RWPE2 (cell line): ENCODE data around the gene ZC3H12A.
A peak's percentile ranks its signal among the peaks of the same experiment; 100 is the strongest.

Experiments used
- ATAC-seq: fragments of 200-7000 bp; cut with Tn5 transposase; 3 replicates; pipeline ENCODE4 v1.9.1; 2021; ENCODE audit warnings: low read depth
- DNase-seq: peaks from one replicate; pipeline ENCODE4 v3.0.0-alpha.2; 2020; ENCODE audit warnings: low spot score
- H3K27ac ChIP-seq: fragments of 450-650 bp; 2 replicates; pipeline ENCODE4 v1.5.1; 2017; ENCODE audit warnings: mild to moderate bottlenecking; ENCODE audit not compliant: poor library complexity, severe bottlenecking
- H3K27me3 ChIP-seq: fragments of 250-450 bp; sonication (Bioruptor Pico); 2 replicates; pipeline ENCODE4 v1.5.1; 2021; ENCODE audit warnings: mild to moderate bottlenecking, moderate library complexity; ENCODE audit not compliant: insufficient read depth, poor library complexity, severe bottlenecking
- H3K36me3 ChIP-seq: fragments of 250-450 bp; sonication (Bioruptor Pico); 2 replicates; pipeline ENCODE4 v1.5.1; 2020; ENCODE audit warnings: low read depth, mild to moderate bottlenecking, moderate library complexity
- H3K4me1 ChIP-seq: fragments of 250-450 bp; sonication (Bioruptor Pico); 2 replicates; pipeline ENCODE4 v1.5.1; 2021; ENCODE audit warnings: mild to moderate bottlenecking, moderate library complexity; ENCODE audit not compliant: insufficient read depth, poor library complexity, severe bottlenecking
- H3K4me3 ChIP-seq: fragments of 250-450 bp; sonication (Bioruptor Pico); 2 replicates; pipeline ENCODE4 v1.5.1; 2021; ENCODE audit warnings: mild to moderate bottlenecking, moderate library complexity; ENCODE audit not compliant: severe bottlenecking
- H3K9me3 ChIP-seq: fragments of 250-450 bp; sonication (Bioruptor Pico); 2 replicates; pipeline ENCODE4 v1.5.1; 2021; ENCODE audit warnings: mild to moderate bottlenecking, moderate library complexity; ENCODE audit not compliant: severe bottlenecking
- TF ChIP-seq, protein P1 (sequence below): fragments of 450-650 bp; IDR thresholded peaks from one replicate; pipeline ENCODE4 v1.5.1; 2017; ENCODE audit warnings: mild to moderate bottlenecking, moderate library complexity; ENCODE audit not compliant: poor library complexity, severe bottlenecking

The ZC3H12A gene

DNA sequence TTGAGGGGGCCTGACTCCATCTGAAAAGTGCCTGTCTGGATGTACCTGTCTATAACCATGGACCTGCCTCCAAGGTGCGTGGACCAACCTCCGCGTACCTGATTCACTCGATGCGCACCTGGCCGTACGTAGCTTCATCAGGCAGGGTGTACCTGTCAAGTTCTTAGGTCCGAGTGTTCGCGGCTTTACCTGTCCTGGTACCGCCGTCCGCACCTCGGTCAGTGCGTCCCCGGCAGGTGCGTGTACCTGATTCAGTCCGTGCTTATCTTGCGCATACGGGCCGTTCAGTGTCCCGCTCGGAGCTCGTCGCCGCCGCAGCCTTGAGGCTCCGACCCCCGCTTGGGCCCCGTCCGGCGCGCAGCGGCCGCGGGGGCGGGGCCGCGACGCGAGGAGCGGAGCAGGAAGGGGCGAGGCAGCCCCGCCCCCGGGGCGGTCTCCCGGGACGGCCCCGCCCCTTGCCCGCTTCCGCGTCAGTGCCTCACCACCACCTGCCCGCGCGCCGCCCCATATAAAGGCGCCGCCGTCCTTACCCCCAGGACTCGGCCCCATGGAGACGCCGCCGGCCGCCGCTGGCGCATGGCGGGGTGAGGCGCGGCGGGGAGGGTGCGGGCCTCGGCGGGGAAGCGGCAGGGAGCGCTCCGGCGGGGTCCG is at the start of gene ZC3H12A:
Gene ZC3H12A (plus strand): TSS at position 535 of the 651 bp plus-strand sequence. CDS start 917 bp downstream, outside the sequence.
- peaks cover 29% of the 10 kb centered on the region for H3K4me1 ChIP-seq
- no peaks in the 10 kb centered on the region for H3K9me3 ChIP-seq
- peak within 1 kb of the TSS; percentile 98 for H3K27ac ChIP-seq
- DNase-seq = peak; percentile 88
- TF ChIP-seq, protein P1, sequence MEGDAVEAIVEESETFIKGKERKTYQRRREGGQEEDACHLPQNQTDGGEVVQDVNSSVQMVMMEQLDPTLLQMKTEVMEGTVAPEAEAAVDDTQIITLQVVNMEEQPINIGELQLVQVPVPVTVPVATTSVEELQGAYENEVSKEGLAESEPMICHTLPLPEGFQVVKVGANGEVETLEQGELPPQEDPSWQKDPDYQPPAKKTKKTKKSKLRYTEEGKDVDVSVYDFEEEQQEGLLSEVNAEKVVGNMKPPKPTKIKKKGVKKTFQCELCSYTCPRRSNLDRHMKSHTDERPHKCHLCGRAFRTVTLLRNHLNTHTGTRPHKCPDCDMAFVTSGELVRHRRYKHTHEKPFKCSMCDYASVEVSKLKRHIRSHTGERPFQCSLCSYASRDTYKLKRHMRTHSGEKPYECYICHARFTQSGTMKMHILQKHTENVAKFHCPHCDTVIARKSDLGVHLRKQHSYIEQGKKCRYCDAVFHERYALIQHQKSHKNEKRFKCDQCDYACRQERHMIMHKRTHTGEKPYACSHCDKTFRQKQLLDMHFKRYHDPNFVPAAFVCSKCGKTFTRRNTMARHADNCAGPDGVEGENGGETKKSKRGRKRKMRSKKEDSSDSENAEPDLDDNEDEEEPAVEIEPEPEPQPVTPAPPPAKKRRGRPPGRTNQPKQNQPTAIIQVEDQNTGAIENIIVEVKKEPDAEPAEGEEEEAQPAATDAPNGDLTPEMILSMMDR = no peak
- peak; percentile 18 for ATAC-seq
- H3K27me3 ChIP-seq = no peaks in the 10 kb centered on the region
- peaks cover 44% of the 10 kb centered on the region for H3K36me3 ChIP-seq
- H3K4me3 ChIP-seq = peak within 1 kb of the TSS; percentile 79

DNA sequence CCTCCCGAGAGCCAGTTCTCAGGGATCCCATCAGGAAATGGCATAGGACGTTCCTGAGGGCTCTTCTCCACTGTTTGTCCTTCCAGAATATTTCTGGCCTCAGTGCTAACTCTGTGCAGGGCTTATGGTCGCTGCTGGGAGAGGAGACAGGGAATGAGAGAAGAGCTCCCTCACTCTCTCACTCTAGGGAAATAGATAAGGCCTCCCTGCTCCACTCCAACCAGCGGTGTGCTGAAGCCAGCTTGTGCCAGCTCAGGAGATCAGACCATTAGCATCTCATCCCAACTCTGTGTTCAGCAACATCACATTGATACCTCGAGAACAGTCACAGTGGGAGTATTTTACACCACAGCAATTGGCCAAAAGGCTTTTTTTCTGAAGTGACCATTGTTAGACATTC is 49.2 kb upstream of the ZC3H12A start:
- H3K27me3 ChIP-seq = peaks cover 3% of the 10 kb centered on the region
- H3K36me3 ChIP-seq = no peaks in the 10 kb centered on the region
- no peaks in the 10 kb centered on the region for H3K4me1 ChIP-seq
- TF ChIP-seq, protein P1 = no peak
- DNase-seq = no peak
- H3K27ac ChIP-seq = no peak overlapping the region
- H3K9me3 ChIP-seq = no peaks in the 10 kb centered on the region
- no peak for ATAC-seq
- H3K4me3 ChIP-seq = no peak overlapping the region

DNA sequence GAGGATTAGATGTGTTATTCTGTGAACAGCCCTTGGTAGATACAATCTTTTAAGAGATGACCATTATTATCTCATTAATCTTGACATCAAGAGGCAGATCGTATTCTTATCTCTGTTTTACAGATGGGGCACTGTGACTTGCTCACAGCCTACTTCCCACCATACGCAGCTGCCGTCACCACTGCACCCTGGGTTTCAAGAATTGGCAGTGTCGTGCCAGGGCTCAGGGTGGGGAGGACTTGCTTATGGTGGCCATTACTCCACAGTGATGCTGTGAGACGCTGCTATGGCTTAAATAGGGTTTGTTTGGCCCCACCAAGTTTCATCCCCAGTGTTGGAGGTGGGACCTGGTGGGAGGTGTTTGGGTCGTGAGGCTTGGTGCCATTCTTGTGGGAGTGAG is 45.4 kb upstream of the ZC3H12A start:
- H3K4me1 ChIP-seq = no peaks in the 10 kb centered on the region
- H3K9me3 ChIP-seq = no peaks in the 10 kb centered on the region
- TF ChIP-seq, protein P1 = no peak
- H3K4me3 ChIP-seq = no peak overlapping the region
- ATAC-seq = no peak
- no peaks in the 10 kb centered on the region for H3K36me3 ChIP-seq
- H3K27me3 ChIP-seq = peaks cover 4% of the 10 kb centered on the region
- DNase-seq = no peak
- H3K27ac ChIP-seq = no peak overlapping the region

DNA sequence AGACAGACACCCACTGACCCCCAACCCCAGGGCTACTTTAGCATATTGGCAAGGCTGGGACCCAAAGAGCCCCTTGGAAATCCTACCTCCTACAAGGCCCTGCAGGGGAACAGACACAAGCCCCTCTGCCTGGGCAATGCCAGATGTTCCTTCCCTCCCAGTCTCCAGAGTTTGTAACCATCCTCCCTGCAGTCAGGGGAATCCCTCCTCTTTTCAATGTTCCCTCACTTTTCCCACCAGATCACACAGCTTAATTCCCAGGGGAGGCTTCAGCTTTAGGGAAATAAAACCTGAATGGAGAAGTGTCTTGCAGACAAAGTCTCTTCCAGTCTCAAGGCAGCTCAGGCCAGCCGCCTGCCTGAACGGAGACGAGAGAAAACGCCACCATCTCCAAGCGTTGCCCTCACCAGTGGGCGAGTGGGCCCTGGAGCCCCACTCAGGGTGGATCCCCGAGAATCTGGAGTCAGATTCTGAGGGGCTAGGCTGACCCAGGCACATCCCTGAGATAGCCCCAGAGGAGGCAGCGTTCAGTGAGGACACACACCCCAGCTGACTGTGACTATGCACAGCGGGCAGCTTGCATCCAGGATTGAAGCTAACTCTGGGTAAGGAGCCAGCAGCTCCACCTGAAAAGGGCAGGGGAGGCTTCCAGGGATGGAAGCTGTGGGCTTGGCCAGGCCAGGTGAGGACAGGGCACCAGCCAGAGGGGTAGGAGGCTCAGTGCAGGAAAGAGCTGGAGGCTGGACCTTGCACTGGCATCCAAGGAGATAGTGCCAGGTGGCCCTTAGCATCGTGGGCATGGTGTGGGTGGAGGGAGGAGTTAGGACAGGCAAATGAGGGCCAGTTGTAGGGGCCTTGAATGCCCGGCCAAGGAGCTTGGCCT is 44.0 kb upstream of the ZC3H12A start:
- Histone ChIP-seq H3K27ac (no peak overlapping the region), H3K27me3 (peaks cover 4% of the 10 kb centered on the region), H3K36me3 (no peaks in the 10 kb centered on the region), H3K4me1 (no peaks in the 10 kb centered on the region), H3K9me3 (no peaks in the 10 kb centered on the region), H3K4me3 (no peak overlapping the region)
- ATAC-seq = no peak
- TF ChIP-seq, protein P1 = no peak
- no peak for DNase-seq

DNA sequence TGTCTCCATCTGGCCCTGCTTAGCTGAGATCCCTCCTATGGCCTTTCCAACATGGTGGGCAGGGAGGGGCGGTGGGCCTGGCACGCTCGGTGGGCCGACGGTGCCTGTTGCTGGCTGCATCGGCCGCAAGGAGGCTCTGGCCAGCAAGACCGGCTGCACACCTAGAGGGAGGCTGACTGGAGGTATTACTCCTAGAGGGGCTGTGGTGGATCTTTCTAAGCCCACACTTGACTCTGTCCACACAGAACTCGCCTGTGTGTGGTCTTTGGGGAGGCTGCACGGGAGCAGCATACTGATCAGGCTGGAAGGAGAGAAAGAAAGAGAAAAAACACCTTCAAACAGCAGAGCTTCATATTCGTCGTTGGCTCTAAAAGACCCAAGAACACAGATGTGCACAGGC is 41.7 kb upstream of the ZC3H12A start:
- no peaks in the 10 kb centered on the region for H3K36me3 ChIP-seq
- TF ChIP-seq, protein P1 = no peak
- no peaks in the 10 kb centered on the region for H3K9me3 ChIP-seq
- H3K4me3 ChIP-seq = no peak overlapping the region
- DNase-seq (no peak), ATAC-seq (no peak)
- no peaks in the 10 kb centered on the region for H3K4me1 ChIP-seq
- peaks cover 4% of the 10 kb centered on the region for H3K27me3 ChIP-seq
- no peak overlapping the region for H3K27ac ChIP-seq
